Astrocyte of the spinal cord (primary cell): ENCODE data around the gene DNAH17.

Experiments used
- DNase-seq: peaks from one replicate; pipeline ENCODE4 v3.0.0; 2011; ENCODE audit warnings: low read depth, low spot score
- H3K4me3 ChIP-seq: 2 replicates; pipeline ENCODE4 v1.5.1; 2011; ENCODE audit warnings: low read depth, mild to moderate bottlenecking, low read length, moderate library complexity
- in situ Hi-C: cut with HindIII; loops from 2 replicates; pipeline ENCODE4 v1.10.0; 2017; ENCODE audit warnings: low sequenced_read_pairs
- TF ChIP-seq, protein P1 (sequence below): IDR thresholded peaks from 2 replicates; pipeline ENCODE4 v1.5.1; 2012; ENCODE audit warnings: low read depth, mild to moderate bottlenecking, low read length, inconsistent platforms

Gene DNAH17

GRCh38 chr17:78442648-78443218, 134.5 kb downstream of the DNAH17 start:
- DNase-seq, result peak; percentile 20
- TF ChIP-seq, protein P1, sequence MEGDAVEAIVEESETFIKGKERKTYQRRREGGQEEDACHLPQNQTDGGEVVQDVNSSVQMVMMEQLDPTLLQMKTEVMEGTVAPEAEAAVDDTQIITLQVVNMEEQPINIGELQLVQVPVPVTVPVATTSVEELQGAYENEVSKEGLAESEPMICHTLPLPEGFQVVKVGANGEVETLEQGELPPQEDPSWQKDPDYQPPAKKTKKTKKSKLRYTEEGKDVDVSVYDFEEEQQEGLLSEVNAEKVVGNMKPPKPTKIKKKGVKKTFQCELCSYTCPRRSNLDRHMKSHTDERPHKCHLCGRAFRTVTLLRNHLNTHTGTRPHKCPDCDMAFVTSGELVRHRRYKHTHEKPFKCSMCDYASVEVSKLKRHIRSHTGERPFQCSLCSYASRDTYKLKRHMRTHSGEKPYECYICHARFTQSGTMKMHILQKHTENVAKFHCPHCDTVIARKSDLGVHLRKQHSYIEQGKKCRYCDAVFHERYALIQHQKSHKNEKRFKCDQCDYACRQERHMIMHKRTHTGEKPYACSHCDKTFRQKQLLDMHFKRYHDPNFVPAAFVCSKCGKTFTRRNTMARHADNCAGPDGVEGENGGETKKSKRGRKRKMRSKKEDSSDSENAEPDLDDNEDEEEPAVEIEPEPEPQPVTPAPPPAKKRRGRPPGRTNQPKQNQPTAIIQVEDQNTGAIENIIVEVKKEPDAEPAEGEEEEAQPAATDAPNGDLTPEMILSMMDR, result no peak
- H3K4me3 ChIP-seq, result no peak overlapping the region
- in situ Hi-C loops, result no loop called here

DNA sequence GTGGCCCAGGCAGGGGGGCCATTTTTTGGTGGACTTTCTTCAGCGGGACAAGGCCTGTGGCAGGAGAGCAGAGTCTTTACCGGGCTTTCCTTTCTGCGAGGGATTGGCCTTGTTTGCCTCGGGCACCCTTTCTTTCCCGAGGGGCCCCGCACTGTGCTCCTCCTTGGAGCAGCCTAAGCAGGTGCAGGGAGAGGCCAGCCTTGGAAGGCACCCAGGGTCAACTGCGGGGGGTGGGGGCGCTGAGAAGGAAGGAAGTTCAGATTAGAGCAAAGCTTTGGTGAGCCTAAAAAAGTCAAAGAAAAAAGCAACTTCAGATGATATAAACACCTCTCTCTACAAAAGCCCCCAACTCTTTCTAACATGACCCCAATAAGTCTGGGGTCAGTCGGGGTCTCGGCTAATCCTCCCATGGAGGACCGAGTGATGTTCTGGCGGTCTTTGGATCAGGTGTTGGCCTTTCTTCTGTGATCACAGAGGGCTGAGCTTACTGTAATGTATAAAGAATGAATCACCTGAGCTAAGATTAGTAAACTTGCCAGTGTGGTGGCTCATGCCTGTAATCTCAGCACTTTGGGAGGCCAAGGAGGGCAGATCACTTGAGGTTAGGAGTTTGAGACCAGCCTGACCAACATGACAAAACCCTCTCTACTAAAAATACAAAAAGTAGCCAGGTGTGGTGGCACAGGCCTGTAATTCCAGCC, 135.8 kb downstream of the DNAH17 start:
- in situ Hi-C loops, result no loop called here
- TF ChIP-seq, protein P1, result no peak
- DNase-seq, result no peak

DNA sequence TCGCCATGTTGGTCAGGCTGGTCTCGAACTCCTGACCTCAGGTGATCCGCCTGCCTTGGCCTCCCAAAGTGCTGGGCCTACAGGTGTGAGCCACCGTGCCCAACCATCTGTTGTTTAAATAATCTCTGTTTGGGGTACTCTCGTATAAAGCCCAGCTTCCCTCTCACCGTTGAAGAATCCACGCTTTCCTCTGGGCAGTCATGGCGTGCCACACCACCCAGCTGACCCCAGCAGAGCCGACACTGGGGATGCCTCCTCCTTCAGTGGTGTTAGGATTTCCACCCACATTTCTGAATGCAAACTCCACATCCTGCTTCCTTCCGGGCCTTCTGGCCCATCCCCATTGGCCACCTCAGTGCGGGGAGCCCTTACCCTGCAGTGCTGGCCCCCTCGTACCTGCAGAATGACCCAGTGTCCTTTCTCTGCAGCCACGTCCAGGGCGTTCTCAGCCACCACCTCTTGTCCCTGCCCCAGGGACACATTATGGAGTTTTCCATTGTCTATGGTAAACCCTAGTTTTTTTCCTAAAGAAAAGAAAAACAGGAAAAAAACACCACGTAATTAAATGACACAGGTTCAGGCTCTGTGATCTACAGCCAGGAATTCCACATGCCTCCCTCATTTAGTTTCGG, 138.4 kb downstream of the DNAH17 start:
- in situ Hi-C loops, result no loop called here
- no peak overlapping the region for H3K4me3 ChIP-seq
- TF ChIP-seq, protein P1, result no peak
- DNase-seq, result no peak

More for the DNA sequence above, 135.8 kb downstream of the DNAH17 start:
- no peak overlapping the region for H3K4me3 ChIP-seq

DNA sequence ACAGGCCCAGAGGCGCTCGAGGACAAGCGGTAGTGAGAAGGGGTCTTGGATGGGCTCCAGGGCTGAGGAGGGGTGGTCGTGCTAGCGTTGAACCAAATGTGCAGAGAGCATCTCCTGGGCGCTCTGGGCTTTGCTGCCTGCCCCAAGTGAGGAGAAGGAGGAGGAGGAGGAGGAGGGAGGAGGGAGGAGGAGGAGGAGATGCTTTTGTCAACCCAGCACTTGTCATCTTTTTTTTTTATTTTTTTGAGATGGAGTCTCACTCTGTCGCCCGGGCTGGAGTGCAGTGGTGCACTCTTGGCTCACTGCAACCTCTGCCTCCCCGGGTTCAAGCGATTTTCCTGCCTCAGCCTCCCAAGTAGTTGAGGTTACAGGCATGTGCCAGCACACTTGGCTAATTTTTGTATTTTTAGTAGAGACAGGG, 138.9 kb downstream of the DNAH17 start:
- in situ Hi-C loops, result no loop called here
- H3K4me3 ChIP-seq, result no peak overlapping the region
- TF ChIP-seq, protein P1, result no peak
- no peak for DNase-seq

DNA sequence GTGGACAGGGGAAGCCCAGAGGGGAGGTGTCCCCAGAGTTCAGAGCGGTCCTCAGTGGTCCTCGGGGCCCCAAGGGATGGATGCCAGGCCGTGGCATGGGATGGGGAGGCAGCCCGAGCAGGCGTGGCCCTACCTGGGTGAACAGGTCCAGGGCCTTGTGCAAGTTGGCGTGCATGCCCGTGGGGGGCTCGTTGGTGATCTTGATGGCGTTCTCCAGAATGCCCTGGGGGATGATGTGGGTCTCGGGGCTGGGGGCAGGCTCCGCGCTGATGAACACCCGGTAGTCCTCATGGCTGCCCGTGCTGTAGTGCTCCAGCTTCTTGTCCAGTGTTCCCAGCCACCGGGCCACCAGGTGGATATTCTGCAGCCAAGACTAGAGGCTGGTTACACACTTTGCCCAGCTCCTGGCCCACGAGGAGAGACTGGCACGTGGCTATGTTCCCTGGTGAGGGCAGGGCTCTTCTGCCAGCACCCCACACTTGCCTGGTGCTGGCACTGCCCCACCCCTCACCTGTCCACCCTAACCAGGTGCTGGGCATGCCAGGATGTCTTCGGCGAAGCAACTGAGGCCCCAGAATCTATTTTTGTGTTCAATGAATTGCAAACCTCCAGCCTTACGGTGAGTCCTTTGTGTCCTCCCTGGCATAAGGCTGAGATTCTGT, 139.6 kb downstream of the DNAH17 start:
- TF ChIP-seq, protein P1, result no peak
- no peak overlapping the region for H3K4me3 ChIP-seq
- no peak for DNase-seq
- in situ Hi-C loops, result no loop called here

DNA sequence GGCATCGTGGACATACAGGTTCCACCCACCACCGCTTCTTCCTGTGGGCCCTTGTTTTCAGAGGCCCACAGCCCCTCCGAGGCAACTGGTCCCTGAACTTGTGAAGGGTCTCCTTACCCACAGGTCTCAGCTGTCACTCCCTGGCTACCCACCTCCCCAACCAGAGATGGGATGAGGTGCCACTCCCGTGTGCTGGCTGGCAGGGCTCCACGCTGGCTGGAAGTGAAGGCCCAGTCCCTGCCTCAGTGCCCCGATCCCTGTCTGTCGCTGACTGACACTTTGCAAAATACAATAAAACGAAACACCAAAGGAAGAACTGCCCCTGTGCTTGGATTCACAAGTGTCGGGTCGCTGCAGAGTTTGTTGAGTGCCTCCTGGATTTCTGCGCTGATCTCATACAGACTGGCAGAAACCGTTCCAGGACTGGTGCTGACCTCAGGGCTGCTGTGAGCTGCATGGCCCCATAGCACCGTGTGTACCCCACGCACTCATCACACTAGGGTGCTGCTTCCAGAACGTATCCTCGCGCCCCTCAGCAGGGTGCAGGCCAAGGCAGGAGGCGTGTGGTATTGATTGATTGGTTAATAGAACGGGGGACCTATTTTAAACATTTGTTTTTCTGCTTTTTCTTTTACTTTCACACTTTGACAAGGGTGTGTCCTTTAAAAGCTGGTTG, 141.7 kb downstream of the DNAH17 start:
- TF ChIP-seq, protein P1, result no peak
- H3K4me3 ChIP-seq, result no peak overlapping the region
- no peak for DNase-seq
- in situ Hi-C loops, result no loop called here
